HG03103 (cell line): ENCODE data around the gene RPTOR.
"Not testable (repeated sequence)": the region's sequence is repeated elsewhere in the genome, so short reads cannot be mapped to it uniquely, and the experiment has no call there.

ENCODE experiments used
- ATAC-seq: cut with Tn5 transposase; IDR thresholded peaks from one replicate; pipeline ENCODE4 v1.9.1; 2021; ENCODE audit warnings: low read depth; ENCODE audit not compliant: unreplicated experiment

RPTOR gene

GRCh38 chr17:80790021-80790765 is 245.6 kb downstream of the RPTOR start:
- ATAC-seq = peak; percentile 59

GRCh38 chr17:80790981-80791742 is 246.5 kb downstream of the RPTOR start:
- no peak for ATAC-seq

- ATAC-seq = no peak
Observed at GRCh38 chr17:80791758-80792284, 247.2 kb downstream of the RPTOR start.

GRCh38 chr17:80792373-80792781 is 247.7 kb downstream of the RPTOR start:
- ATAC-seq = no peak

DNA sequence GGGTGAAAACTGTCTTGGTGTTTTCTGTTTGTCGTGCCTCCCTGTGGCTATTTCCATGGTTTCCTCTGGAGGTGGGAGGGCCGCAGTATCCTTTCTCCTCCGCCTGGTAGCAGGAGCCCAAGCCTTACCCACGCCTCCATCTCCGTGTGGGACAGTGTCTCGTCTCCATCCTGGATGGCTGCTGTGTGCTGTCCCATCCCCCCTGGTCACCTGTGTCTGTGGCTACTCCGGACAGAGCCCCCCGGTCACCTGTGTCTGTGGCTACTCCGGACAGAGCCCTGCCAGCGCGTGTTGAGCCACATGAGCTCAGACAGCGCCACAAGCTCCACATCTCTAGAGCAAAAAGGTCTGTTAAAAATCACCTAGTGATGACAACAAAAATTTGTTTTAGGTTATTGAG is 248.8 kb downstream of the RPTOR start:
- ATAC-seq = no peak

DNA sequence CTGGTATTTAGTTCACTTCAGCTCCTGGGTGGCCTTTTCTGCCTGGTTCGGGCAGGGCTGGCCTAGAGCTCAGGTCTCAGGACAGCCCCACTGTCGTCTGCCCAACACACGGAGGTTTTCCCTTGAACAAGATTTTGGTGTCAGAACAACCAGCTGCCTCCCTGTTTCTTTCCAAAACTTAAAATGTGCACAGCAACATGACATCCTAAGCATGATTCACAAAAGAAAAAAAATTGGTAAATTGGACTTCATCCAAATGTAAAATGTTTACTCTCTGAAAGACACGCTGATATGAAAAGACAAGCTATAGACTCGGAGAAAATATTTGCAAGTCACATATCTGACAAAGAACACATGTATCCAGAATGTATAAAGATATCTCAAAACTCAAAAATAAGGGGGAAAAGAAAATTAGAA is 249.2 kb downstream of the RPTOR start:
- ATAC-seq = no peak

- ATAC-seq = no peak
Observed at GRCh38 chr17:80794281-80795089, 249.8 kb downstream of the RPTOR start.

DNA sequence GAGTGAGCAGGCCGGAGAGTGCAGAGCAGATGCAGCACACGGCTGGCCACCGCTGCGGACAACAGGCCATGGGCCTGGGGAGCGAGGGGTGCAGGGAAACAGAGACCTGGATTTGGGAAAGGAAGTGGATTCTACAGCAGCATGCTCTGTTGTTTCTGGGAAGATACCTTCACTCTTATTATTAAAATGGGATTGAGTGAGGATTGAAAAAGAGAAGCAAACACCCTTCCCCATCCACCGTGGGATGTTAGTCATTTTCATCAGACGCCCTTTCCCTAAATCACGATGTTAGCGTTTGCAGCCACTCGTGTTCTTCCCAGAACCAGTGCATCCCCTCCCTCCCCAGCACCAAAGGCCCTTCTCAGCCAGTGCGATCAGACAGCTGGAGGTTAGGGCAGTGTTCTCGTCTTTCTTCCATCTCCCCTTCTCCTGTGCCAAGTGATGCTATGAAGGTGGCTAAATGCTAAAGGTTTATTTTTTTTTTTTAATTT is 250.5 kb downstream of the RPTOR start:
- ATAC-seq = no peak

DNA sequence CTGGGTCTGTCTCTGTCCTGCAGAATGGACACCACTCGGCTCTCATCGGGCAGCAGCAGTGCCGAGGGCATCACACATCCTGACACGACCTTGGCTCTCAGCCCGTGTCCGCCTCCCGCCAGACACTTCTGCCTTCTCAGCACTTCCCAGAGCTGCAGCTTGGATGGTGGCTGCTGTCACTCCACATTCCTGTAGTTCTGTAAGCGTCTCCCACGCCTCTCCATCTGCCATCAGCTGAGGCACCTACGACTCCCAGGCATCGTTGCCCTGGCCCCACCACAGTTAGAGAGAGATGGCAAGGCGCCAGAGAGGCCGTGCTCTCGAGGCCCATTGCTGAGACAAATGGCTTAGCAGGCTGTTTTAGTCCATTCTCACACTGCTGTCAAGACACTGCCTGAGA is 251.1 kb downstream of the RPTOR start:
- ATAC-seq = no peak

GRCh38 chr17:80796430-80796861 is 251.8 kb downstream of the RPTOR start:
- no peak for ATAC-seq

- not testable (repeated sequence) for ATAC-seq
Observed at GRCh38 chr17:80797222-80797621, 252.6 kb downstream of the RPTOR start.

- no peak for ATAC-seq
Observed at GRCh38 chr17:80797741-80798594, 253.3 kb downstream of the RPTOR start.

- no peak for ATAC-seq
Observed at GRCh38 chr17:80798595-80799537, 254.2 kb downstream of the RPTOR start.

GRCh38 chr17:80799538-80800480 is 255.2 kb downstream of the RPTOR start:
- no peak for ATAC-seq

- no peak for ATAC-seq
Observed at GRCh38 chr17:80800481-80801391, 256.1 kb downstream of the RPTOR start.

- ATAC-seq = no peak
Observed at GRCh38 chr17:80802626-80803450, 258.2 kb downstream of the RPTOR start.
